GM10847 (cell line): ENCODE measurements around the gene GRIA1.

Source experiments
- POLR2A ChIP-seq: IDR thresholded peaks from 2 replicates; pipeline ENCODE4 v1.6.1; 2011; ENCODE audit not compliant: insufficient read length; ENCODE audit errors: extremely low read depth

Gene GRIA1

DNA sequence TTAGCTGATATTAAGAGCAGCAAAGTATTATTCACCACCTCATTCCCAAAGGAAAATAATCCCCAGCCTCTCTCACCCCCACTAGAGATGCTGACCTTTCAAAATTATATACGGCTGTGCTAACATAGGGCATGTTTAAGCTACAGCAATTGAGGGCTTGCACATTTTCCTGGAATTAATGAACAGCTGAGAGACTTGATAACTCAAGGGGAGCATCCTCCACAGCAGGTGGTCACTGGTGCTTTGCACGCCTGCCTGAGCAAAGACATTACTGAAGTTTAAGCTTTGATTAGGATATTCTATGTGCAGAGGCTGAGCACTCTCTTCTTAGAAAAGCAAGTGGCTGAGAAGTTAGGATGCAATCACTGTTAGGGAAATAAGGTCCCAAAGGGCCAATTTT, 317.3 kb downstream of the GRIA1 start:
- TF ChIP-seq POLR2A, result no peak

DNA sequence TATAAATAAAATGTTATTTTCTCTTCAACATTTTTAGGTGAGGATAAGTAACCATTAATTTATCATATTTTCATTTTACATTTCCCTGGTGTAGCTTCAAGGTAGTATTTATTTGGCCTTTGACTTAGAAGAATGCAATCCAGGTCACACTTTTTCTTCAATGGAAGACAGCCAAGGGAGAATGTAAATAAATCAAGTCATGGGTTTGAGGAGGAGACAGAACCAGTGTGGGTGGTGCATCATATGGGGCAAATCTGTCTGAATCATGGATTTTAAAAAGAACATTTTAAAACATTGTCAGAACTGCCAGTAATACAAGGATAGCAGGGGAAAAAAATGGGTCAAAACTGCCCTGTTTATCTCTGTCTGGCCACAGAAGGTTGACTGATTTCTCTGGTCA, 318.7 kb downstream of the GRIA1 start:
- TF ChIP-seq POLR2A, result no peak

DNA sequence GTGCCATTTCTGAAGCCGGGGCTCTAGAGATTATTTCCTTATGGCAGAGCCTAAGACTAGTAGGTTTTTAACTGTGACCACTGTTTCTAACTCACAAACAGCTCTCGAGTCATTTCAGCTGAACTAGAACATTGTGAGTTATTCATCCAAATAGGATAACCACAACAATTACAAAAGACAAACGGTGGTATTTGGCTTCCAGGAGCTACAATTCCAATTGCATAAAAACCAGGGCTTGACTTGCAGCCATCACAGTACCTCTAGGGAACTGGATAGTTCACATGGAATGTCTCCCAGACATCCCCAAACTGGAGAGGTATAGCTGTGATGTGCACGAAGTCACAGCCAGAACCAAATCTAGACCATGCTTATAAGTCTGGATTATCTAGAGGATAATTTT, 323.4 kb downstream of the GRIA1 start:
- no peak for TF ChIP-seq POLR2A

GRCh38 chr5:153816870-153817269, 326.4 kb downstream of the GRIA1 start:
- no peak for TF ChIP-seq POLR2A

DNA sequence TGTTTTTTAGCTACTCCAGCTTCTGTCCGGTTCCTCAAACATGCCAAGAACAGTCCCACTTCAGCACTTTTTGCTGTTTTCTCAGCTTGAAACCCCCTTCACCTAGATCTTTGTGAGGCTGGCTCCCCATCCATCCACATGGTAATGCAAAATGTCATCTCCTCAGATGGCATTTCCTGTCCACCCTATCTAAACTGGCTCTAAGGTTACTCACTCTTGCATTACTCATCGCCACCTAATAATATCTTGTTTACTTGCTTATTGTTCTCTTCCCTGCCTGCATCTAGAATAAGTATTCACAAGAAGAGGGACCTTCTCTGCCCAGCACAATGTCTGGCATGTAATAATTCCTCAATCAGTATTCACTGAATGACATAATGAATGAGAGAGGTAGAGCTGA, 328.2 kb downstream of the GRIA1 start:
- TF ChIP-seq POLR2A, result no peak

GRCh38 chr5:153823036-153823435, 332.6 kb downstream of the GRIA1 start:
- TF ChIP-seq POLR2A, result no peak

- TF ChIP-seq POLR2A, result no peak
Observed at GRCh38 chr5:153824909-153825308, 334.4 kb downstream of the GRIA1 start.

- TF ChIP-seq POLR2A, result no peak
Observed at GRCh38 chr5:153827397-153827796, 336.9 kb downstream of the GRIA1 start.

DNA sequence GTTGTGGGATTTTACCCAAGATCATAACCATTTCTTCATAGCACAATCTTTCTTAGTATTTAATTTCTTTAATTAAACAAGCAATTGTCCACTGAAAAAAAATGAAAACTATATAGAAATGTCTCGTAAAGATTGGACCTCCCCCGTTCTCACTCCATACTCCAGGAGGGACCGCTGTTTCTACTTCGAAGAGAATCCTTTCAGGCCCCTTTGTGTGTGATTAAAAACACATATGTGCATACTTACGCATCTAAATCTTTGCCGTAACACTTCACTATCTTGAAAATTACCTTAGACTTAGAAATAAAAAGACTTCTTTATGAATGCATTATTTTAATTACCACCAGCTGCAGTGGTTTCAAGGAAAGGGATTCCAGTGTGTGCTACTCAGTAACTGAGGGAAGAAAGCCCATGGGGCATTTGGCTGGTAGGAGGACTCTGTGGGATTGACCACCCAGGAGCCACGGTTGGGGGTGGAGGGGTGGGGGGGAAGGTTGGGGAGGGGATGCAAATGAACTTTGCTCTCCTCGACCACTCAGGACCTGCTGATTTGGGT, 339.1 kb downstream of the GRIA1 start:
- no peak for TF ChIP-seq POLR2A

DNA sequence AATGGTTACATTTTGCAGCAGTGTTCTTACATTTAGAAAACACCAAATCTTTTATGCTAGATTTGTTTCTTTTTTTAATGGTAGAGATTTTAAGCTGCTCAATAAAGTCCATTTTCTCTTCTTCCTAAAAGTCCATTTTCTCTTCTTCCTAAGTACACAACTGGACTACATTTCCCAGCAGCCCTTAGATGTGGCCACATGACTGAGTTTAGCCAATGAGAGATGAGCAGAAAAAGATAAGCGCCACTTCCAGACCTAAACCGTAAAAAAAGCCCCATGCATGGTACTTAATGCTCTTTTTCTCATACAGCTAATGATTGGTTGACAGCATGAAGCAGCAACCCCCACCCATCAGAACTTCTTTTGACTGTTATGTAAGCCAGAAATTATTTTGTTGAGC, 341.5 kb downstream of the GRIA1 start:
- no peak for TF ChIP-seq POLR2A

DNA sequence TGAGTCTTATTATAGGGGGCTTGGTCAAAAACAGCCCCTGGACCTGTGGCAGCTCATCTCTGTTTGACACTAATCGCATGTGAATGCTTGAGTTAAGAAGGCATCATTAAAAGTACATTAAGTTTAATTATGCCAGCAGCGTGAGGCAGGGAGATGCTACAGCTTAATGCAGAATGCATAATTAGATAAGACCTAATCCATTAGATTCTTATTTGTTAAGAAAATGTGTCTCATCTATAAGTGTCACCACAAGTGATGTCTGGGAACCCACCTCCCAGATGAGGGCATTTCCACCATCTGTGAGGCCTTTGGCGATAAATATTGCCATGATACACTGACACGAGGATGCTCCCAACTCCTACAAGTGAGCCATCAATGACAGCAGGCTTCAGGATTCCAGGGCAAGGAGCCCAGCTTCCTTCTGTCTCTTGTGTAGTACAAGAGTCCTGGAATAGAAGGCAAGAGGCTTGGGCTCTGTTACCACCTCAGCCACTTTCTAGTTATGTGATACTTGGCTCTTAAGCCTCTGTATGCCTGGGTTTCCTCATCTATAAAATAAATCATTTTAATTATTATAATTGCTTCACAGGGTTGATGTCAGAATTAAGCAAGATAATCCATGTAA, 345.5 kb downstream of the GRIA1 start:
- TF ChIP-seq POLR2A, result no peak

DNA sequence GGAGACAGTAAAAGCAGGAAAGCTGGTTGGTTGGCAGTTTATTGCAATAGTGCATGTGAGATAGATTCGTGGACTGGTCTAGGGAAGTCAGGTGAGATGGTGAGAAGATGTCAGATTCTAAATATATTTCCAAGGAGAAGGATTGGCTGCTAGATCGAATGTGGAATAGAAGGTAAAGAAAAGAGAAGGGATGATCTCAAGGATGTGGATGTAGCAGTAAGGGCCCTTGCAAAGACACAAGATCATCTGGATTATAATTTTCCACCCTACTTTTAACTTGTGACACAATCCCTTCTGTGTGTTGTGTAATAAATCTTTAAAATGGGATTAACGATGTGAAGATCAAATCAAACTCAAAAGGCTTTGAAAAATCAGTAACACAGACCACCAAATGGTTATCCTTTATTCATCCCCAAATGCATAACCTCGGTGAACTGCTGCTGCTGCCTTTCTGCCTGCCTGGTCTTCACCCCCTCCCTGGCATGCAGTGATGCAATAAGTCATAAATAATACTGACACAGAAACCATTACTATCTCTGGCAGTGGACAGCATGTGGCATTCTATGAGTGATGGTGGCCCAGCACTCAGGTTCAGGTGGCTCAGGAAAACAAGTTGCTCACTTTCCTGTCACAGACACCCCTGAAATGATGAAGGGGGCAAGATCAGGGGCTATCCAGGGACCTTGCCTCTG, 369.9 kb downstream of the GRIA1 start:
- no peak for TF ChIP-seq POLR2A
